KOPT-K1 (cell line): Measurements from ENCODE around the gene SLC16A5.
"Not testable (repeated sequence)": the region's sequence is repeated elsewhere in the genome, so short reads cannot be mapped to it uniquely, and the experiment has no call there.

Source experiments
- H3K27ac ChIP-seq: fragments of 200-600 bp; sonication (generic); 2 replicates; pipeline ENCODE4 v1.5.1; 2016; ENCODE audit warnings: antibody characterized with exemption, mild to moderate bottlenecking, low read depth, low read length; ENCODE audit not compliant: poor library complexity, severe bottlenecking
- H3K36me3 ChIP-seq: fragments of 200-600 bp; sonication (generic); 2 replicates; pipeline ENCODE4 v1.5.1; 2017; ENCODE audit warnings: antibody characterized with exemption, mild to moderate bottlenecking, low read length, moderate library complexity; ENCODE audit not compliant: insufficient read depth
- H3K9me3 ChIP-seq: fragments of 200-600 bp; sonication (generic); 2 replicates; pipeline ENCODE4 v1.5.1; 2017; ENCODE audit warnings: antibody characterized with exemption, low read length, mild to moderate bottlenecking; ENCODE audit not compliant: insufficient read depth, poor library complexity, severe bottlenecking

The SLC16A5 gene

DNA sequence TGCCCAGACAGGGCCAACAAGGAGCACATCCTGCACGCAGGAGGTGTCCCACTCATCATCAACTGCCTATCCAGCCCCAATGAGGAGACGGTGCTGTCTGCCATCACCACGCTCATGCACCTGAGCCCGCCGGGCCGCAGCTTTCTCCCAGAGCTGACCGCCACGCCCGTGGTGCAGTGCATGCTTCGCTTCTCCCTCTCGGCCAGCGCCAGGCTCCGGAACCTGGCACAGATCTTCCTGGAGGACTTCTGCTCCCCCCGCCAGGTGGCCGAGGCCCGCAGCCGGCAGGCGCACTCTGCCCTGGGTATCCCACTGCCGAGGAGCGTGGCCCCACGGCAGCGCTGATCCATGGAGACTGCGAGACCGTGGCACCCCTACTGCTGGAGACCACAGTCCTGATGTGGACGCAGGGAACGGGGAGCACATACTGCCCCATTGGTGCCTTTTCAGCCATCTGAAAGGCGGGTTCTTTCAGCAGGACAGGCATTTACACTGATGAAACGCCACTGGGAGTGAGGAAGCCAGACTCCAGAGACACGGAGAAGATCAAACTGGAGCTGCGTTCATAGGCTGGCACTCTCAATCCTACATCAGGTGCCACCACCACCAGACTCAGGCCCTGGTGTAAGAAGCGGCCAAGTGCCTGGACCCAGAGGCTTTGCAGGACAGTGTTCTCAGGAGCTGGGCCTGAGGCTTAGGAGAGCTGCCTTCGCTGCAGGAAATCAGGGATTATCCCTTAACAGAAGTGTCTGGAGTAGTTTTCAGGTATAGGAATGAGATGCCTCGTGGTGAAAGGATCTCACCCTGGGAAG, 41.1 kb downstream of the SLC16A5 start:
- Histone ChIP-seq H3K27ac (no peak overlapping the region), H3K9me3 (no peaks in the 10 kb centered on the region)

DNA sequence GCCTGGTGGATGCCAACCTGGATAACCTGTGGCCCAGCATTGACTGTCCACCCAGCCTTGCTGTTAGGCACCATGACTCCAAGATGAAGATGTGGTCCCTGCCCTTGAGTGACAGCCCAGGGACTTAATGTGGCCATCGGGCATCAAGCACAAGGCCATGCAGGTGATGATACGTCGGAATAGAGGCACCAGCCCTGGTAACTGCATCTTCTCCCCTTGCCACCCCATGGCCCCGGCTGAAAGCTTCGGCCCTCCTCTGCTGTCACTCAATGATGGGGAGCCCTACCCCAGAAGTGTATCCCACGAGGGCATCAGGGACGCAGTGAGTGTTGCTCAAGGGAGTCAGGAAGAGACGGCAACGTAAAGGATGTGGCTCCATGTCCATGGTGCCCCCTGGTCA, 41.8 kb downstream of the SLC16A5 start:
- Histone ChIP-seq H3K36me3 (peaks cover 35% of the 10 kb centered on the region), H3K9me3 (no peaks in the 10 kb centered on the region), H3K27ac (no peak overlapping the region)

More for the DNA sequence above, 41.1 kb downstream of the SLC16A5 start:
- H3K36me3 ChIP-seq: peaks cover 29% of the 10 kb centered on the region

DNA sequence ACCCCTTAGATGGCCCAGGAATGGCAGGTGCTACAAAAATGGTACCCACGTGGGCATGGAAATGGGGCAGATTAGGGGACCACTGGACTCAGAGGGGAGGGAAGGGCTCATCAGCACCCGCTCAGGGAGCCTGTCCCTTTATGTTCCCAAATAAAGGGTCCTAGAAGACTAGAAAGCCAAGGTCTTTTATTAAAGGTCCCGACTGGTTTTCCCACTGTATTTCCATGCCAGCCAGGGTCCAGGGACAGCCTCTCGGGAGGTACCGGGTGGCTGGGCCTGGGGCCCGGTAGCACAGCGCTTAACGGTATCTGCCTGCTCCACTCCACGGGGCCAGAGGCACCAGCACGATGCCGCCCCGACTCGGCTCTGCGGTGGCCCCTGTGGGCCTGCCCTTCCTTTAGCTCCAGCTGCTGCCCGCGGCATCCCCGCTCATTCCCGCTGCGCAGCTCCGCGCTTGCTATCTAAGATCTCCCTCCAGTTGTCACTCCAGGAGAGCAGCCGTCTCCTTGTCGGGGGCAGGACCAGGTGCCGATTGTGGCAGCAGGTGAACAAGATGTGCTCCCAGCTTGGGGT, 42.4 kb downstream of the SLC16A5 start:
- Histone ChIP-seq H3K9me3 (no peaks in the 10 kb centered on the region), H3K27ac (no peak overlapping the region), H3K36me3 (peaks cover 36% of the 10 kb centered on the region)

DNA sequence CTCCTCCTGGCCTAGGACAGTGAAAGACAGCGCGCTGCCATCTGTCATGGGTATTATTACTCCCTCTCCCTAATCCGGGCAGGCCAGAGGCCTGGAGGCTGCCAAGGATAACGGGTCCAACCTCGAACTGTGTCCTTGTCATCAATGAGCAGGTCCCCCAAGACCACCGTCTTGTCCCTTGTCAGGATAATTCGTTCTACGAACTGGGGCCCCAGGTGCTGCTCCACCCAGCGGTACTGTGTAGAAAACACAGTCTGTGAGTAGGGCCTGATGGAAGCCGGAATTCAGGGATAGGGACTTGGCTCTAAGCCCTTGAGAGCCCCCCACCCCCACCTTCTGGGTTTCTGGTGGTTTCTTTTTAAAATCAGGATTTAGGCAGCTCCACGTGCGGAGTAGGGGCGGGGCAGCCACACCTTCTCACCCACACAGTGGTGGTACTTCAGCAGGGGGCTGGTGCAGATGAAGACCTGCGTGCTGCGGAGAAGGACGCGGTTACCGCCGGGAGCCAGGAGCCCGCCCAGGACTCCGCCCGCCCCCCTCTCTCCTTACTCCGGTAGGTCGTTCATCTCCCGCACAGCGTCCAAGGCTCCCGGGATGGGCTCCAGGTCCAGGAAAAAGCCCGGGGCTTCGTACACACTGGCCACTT, 43.0 kb downstream of the SLC16A5 start:
- peak overlapping the region; percentile 88 for H3K27ac ChIP-seq
- H3K9me3 ChIP-seq: no peaks in the 10 kb centered on the region
- H3K36me3 ChIP-seq: peaks cover 40% of the 10 kb centered on the region

DNA sequence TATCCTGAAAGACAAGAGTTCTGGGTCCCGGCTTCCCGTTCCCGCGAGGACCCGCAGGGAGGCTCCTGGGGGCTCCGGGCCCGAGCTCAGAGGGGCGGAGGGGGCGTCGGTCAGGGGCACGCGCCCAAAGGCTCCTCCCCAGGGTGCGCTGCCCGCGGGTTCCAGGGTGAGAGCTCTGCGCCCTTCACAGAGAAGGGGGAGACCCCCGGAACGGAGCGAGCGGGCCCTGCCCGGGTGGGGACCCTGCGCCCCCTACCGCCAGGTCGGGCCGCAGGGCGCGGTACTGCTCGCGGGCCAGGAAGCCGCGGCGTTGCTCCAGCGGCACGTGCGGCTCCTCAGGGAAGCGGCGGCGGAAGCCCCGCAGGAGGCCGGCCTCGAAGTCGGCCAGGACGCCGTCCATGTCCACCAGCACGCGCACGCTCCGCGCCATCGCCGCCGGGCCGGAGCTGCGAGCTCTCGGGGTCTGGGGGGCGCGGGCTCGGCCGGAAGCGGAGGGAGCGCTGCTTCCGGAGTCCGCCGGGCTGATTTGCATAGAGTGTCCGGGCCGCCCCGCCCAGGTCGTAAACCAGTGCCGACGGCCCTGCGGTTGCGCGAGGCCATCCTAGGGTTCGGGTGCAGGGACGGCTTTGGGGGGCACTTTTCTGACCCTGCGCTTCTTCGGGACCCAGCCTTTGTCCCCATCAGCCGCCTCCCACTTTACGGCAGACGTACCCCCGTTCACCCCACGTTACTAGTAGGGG, 43.7 kb downstream of the SLC16A5 start, which contains the start of gene NT5C:
Gene NT5C, minus strand, starts transcription at position 465 of the 740 bp plus-strand sequence. Its CDS starts 35 bp downstream, at position 430.
- peaks cover 47% of the 10 kb centered on the region for H3K36me3 ChIP-seq

DNA sequence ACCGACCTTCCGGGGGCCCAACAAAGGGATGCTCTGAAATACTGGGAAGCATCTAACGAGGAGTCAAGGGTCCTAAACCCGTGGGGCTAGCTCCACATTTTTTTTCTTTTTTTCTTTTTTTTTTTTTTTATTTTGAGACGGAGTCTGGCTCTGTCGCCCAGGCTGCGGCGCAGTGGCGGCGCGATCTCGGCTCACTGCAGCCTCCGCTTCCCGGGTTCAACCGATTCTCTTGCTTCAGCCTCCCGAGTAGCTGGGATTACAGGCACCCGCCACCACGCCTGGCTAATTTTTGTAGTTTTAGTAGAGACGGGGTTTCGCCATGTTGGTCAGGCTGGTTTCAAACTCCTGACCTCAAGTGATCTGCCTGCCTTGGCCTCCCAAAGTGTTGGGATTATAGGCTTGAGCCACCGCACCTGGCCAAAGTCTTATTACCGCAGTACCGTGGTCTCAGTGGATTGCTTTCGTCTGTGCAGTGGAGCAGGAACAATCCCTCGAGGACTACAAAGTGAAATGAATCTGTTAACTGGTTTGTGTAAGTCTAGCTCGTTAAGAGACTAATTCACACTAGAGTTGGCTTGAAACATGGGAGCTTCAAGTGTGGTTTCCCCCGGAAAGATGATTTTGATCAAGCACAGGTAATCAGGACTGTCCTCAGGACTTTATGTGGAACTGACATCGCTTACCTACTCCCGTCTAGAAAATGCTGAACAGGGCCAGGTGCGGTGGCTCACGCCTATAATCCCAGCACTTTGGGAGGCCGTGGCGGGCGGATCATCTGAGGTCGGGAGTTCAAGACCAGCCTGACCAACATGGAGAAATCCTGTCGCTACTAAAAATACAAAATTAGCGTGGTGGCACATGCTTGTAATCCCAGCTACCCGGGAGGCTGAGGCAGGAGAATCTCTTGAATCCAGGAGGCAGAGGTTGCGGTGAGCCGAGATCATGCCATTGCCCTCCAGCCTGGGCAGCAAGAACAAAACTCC, 44.6 kb downstream of the SLC16A5 start:
- Histone ChIP-seq H3K27ac (peak overlapping the region; percentile 88), H3K36me3 (peaks cover 56% of the 10 kb centered on the region)
- H3K9me3 ChIP-seq: not testable (repeated sequence)

More for the DNA sequence above, 43.7 kb downstream of the SLC16A5 start, which contains the start of gene NT5C:
- no peaks in the 10 kb centered on the region for H3K9me3 ChIP-seq
- peak within 1 kb of the TSS; percentile 88 for H3K27ac ChIP-seq

DNA sequence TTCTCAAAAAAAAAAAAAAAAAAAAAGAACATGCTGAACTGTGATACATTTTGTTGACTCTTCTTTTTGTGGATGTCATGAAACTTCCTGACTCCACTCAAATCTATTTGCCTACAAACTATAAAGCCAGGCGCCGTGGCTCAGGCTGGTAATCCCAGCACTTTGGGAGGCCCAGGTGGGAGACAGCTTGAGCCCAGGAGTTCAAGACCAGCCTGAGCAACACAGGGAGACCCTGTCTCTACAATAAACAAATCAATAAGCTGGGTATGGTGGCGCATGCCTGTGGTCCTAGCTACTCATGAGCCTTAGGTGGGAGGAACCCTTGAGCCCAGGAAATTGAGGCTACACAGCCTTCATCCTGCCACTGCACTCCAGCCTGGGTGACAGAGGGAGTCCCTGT, 45.2 kb downstream of the SLC16A5 start:
- Histone ChIP-seq H3K36me3 (peaks cover 62% of the 10 kb centered on the region), H3K27ac (no peak overlapping the region)

DNA sequence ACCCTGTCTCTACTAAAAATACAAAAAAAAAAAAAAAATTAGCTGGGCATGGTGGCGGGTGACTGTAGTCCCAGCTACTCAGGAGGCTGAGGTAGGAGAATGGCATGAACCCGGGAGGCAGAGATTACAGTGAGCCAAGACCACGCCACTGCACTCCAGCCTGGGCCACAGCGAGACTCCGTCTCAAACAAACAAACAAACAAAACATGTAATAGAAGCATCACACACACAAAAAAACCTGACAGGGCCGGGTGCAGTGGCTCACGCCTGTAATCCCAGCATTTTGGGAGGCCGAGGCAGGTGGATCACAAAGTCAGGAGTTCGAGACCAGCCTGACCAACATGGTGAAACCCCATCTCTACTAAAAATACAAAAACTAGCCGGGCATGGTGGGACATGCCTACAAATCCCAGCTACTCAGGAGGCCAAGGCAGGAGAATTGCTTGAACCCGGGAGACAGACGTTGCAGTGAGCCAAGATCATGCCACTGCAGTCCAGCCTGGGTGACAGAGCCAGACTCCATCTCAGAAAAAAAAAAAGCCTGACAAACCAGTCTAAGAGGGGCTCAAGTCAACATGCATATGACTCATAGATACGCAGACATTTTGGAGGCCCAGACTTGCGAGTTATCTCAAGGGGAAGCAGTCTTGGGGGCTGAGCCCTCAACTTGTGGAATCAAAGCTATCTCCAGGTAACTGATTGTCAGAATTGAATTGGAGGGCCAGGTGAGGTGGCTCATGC, 46.0 kb downstream of the SLC16A5 start:
- not testable (repeated sequence) for H3K9me3 ChIP-seq, H3K27ac ChIP-seq
- H3K36me3 ChIP-seq: peaks cover 64% of the 10 kb centered on the region

More for the DNA sequence above, 45.2 kb downstream of the SLC16A5 start:
- no peaks in the 10 kb centered on the region for H3K9me3 ChIP-seq

DNA sequence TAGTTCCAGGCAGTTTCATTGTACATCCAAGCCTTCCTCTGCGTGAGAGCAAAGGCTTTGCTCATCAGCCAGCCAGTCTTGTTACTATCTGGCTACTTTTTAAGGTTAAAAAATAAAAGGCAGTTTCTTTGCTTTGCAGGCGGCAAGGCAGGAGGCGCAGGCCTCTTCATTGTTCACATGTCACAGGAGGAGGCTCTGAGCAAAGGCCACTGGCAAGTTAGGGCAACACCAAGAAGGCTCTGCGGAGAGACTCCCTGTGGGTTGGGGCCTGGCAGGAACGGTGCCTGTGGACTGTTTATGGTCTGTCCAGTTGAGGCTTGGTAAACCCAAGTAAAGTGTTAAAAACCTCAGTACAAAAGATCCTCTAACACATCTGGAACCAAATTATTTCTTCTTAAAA, 47.7 kb downstream of the SLC16A5 start:
- H3K27ac ChIP-seq: no peak overlapping the region
- no peaks in the 10 kb centered on the region for H3K9me3 ChIP-seq
- peaks cover 65% of the 10 kb centered on the region for H3K36me3 ChIP-seq

DNA sequence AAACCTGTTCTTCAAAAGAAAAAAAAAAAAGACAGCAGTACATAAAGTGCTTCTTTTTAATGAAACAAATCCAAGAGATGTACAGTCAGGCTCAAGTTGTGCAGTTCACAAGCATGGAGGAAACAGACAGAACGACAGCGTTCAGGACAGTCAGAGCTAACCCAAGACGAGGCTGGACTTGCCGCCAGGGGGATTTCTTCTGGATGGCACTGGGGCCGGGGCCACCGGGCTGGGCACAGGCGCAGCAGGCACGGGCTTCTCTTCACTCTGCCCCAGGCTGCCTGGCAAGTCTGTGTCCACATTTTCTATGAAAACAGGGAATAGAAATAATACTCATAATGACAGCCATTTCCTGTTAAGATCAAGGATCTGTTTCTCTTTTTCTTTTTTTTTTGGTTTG, 48.2 kb downstream of the SLC16A5 start:
- H3K9me3 ChIP-seq: no peaks in the 10 kb centered on the region
- H3K27ac ChIP-seq: no peak overlapping the region
- H3K36me3 ChIP-seq: peaks cover 69% of the 10 kb centered on the region

DNA sequence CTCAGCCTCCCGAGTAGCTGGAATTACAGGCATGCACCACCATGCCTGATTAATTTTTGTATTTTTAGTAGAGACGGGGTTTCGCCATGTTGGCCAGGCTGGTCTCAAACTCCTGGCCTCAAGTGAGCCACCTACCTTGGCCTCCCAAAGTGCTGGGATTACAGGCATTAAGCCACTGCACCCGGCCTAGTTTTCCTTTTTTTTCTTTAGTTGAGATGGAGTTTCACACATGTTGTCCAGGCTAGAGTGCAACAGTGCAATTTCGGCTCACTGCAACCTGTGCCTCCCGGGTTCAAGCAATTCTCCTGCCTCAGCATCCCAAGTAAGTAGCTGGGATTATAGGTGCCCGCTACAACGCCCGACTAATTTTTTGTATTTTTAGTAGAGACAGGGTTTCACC, 50.0 kb downstream of the SLC16A5 start:
- peaks cover 86% of the 10 kb centered on the region for H3K36me3 ChIP-seq
- H3K9me3 ChIP-seq, H3K27ac ChIP-seq: not testable (repeated sequence)

DNA sequence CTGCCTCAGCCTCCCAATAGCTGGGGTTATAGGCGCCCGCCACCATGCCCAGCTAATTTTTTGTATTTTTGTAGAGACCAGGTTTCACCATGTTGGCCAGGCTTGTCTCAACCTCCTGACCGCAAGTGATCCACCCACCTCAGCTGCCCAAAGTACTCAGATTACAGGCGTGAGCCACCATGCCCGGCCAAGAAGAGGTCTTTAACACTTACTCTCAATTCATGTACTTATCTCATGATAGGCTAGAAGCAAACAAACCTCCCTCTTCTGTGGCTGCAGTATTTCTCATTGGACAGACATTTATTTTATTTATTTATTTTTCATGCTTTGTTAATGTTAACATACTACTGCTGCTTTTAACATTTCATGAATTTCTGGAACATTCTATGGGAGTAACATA, 50.8 kb downstream of the SLC16A5 start:
- peaks cover 94% of the 10 kb centered on the region for H3K36me3 ChIP-seq
- no peak overlapping the region for H3K27ac ChIP-seq
- no peaks in the 10 kb centered on the region for H3K9me3 ChIP-seq

DNA sequence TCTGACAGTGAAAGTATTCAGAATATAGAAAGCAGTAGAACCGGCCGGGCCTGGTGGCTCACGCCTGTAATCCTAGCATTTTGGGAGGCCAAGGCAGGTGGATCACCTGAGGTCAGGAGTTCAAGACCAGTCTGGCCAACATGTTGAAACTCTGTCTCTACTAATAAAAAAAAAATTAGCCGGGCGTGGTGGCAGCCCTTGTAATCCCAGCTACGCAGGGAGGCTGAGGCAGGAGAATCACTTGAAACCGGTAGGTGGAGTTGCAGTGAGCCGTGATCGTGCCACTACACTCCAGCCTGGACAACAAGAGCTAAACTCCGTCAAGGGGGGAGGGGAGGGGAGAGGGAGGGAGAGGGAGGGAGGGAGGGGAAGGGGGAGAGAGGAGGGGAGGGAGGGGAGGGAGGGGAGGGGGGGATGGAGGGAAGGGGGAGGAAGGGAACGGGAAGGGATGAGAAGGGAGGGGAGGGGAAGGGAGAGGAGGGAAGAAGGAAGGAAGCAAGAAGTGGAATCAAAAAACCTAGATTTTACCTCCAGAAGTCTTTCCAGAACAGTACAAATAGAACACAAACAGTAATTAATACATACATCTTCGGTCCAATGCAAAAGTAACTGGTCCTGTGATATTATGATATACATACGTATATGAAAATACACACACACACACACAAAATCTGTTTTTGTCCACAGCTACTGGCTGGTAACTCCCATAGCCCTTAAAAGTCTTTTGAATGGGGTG, 54.6 kb downstream of the SLC16A5 start:
- Histone ChIP-seq H3K36me3 (peaks cover 98% of the 10 kb centered on the region), H3K27ac (peak overlapping the region; percentile 50), H3K9me3 (no peaks in the 10 kb centered on the region)
